Stomach (tissue), 4 donors: Measurements from ENCODE around the gene SPATA32.

Source experiments
- POLR2A ChIP-seq, 4 donors: fragments of 450-650 bp; IDR thresholded peaks; one replicate each; pipeline ENCODE4 v1.6.1; 2016; ENCODE audit warnings: antibody characterized with exemption in 4 of 4, control low read depth in 2 of 4, mild to moderate bottlenecking in 1 of 4, moderate library complexity in 1 of 4
- POLR2AphosphoS5 ChIP-seq, 3 donors: sonication (generic); formaldehyde crosslinking; IDR thresholded peaks; one replicate each; pipeline ENCODE4 v1.6.1; 2016; ENCODE audit warnings: antibody characterized with exemption in 3 of 3
- TF ChIP-seq, protein P1 (sequence below), 7 experiments: fragments of 450-650 bp in 4 of 7; fragments of 200-600 bp in 3 of 7; sonication (generic) in 3 of 7; IDR thresholded peaks; one replicate each; pipeline ENCODE4 v1.5.1; 2016 to 2019; ENCODE audit warnings: antibody characterized with exemption in 7 of 7, control low read depth in 2 of 7, mild to moderate bottlenecking in 1 of 7

DNA sequence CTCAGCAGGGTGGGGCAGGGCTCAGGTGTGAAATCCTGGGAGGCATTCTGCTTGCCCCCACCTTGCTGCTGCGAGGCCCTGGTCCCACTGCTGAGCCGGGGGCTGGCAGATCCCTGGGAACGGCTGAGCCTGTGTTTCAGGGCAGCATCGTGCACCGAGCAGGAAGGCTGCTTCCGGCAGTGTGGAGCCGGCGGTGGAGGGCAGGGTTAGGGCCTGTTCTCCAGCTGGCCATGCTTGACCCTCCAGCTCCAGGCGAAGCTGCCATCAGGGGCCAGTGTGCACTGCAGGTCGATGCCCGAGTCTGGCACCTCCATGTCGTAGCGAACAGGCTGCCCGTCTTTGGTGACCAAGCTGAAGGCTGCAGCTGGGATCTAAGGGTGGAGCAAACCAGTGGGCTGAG, 2.5 kb upstream of the SPATA32 start:
- TF ChIP-seq, protein P1, sequence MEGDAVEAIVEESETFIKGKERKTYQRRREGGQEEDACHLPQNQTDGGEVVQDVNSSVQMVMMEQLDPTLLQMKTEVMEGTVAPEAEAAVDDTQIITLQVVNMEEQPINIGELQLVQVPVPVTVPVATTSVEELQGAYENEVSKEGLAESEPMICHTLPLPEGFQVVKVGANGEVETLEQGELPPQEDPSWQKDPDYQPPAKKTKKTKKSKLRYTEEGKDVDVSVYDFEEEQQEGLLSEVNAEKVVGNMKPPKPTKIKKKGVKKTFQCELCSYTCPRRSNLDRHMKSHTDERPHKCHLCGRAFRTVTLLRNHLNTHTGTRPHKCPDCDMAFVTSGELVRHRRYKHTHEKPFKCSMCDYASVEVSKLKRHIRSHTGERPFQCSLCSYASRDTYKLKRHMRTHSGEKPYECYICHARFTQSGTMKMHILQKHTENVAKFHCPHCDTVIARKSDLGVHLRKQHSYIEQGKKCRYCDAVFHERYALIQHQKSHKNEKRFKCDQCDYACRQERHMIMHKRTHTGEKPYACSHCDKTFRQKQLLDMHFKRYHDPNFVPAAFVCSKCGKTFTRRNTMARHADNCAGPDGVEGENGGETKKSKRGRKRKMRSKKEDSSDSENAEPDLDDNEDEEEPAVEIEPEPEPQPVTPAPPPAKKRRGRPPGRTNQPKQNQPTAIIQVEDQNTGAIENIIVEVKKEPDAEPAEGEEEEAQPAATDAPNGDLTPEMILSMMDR (IDR thresholded peaks at IDR 0.05): no peak
- TF ChIP-seq POLR2A (IDR thresholded peaks at IDR 0.05): no peak
- TF ChIP-seq POLR2AphosphoS5 (IDR thresholded peaks at IDR 0.05): no peak
